ENCODE results near the gene PCNX3.

The PCNX3 gene

DNA sequence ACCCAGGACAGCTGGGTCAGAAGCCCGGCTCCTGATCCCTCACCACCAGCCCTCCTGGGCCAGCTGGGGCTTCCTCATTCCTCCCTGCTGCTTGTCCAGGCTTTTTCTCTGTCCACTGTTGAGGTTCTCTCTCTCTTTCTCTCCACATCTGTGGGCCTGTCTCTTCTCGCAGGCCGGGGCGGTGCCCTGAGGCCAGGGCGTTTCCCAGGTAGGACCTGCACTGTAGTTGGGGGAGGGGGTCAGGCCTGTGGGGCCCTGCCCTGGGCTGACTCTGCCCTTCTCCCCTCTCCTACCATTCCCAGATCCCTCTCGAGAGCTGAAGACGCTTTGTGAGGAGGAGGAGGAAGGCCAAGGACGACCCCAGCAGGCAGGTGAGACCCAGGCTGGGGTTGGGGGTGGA is 34.8 kb upstream of the PCNX3 start:
- no peak for DNase-seq

DNA sequence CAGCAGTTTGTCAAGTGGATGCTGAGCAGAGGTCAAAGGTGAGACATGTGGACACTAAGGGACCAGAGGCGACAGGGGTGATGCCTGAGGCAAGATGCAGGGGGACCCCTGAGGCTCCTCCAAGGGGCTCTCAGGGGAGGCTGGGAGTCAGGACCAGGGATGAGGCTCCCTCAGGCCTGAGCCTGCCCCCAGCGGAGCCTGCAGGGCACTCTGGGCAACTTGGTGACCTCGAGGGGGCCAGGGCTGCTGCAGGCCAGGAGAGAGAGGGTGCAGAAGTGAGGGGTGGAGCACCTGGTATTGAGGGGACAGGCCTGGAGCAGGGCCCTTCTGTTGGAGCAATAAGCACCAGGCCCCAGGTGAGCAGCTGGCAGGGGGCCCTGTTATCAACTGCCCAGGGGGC is 33.6 kb upstream of the PCNX3 start:
- DNase-seq, result no peak

DNA sequence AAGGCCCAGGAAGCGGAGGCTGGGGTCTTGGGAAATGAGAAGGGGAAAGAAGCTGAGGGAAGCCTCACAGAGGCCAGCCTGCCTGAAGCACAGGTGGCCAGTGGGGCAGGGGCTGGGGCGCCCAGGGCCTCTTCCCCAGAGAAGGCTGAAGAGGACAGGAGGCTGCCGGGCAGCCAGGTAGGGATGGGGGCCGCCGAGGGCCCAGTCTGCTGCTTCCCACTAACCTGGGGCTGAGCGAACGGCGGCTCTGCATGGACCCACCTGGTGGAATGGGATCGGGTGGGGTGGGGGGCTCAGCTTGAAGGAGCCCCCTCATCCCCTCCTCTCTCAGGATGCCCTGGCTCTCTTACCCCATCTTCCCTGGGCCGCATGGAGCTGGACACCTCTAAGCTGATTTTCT is 32.0 kb upstream of the PCNX3 start:
- no peak for DNase-seq

- DNase-seq, result no peak
Observed at GRCh38 chr11:65584106-65584505, 31.5 kb upstream of the PCNX3 start.

DNA sequence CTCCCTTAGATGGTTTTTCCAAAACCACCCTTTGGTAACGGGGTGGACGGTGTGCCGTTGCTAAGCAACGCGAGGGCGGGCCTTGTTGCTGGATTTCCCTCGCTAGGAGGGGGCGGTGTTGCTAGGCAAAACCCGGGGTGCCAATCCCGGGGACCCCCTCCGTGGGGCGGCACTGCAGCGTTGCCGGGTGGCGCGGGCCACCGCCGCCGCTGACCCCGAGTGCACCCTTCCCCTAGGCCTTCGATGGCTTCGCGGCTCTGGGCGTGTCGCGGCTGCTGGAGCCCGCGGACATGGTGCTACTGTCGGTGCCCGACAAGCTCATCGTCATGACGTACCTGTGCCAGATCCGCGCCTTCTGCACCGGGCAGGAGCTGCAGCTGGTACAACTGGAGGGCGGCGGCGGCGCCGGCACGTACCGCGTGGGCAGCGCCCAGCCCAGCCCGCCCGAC is 30.8 kb upstream of the PCNX3 start:
- no peak for DNase-seq

DNA sequence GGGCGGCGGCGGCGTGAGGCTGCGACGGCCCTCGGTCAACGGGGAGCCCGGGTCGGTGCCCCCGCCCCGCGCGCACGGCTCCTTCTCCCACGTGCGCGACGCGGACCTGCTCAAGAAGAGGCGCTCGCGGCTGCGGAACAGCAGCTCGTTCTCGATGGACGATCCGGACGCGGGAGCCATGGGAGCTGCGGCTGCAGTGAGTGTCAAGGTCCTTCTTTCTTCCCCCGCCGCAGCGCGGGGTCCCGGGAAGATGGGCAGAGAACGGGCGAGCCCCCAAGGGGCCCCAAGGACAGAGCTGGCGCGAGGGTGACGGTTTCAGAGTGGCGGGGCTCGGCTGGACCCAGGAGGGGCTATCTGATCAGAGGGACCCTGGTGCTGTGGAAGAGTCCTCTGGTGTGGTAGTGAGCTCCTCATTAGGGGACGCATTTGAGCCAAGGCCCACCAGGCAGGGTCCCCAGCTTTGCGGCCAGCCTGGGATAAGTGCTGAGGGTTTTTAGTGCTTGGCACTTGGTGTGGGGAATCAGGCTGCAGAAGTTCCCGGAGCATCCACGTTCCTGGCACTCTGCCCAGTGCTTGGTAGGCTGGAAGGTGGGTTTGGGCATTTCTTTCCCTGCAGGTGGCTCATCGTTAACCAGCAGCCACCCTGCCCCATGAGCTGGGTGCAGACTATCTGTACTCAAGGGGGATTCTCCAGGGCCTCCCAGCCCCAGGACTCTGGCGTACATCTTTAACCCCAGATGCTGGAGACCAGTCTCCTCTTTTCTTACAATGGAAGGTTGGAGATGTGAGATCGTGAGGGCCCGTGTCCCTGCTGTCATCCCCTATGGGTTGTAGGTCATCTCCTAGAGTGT is 30.0 kb upstream of the PCNX3 start:
- DNase-seq, result no peak

DNA sequence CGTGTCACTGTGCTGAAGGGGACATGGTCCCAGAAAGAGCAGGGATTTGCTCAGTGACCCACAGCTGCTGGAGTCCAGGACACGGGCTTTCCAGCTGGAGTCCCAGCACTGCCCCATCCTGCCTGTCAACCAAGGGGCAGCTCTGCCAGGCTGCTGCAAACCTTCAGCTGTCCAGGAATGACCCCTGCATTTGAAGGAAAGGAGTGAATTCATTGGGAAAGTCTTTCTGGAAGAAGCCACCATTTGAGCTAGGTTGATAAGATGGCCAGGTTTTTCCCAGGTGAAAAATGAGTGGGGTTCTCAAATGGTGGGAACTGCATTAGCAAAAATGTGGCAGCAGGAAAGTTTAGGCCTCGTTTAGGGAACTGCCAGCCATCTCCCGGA is 29.3 kb upstream of the PCNX3 start:
- DNase-seq, result no peak

DNA sequence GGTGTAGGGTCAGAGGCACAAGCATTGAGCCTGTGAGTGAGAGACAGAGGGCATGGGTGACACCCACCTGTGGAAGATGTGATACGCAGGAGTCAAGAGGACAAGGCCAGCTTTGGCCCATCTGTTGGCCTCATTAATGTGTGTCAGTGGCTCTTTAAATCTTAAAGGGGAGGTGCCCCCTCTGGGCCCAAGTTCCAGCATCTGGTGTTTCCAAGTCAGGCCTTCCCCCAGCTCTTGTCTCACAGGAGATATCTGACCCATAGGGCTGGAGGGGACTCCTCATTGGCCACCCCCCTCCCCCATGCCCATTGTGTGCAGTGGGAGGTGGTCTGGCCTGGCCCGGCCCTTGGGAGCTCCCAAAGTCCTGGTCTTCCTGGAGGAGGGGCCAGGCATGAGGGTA is 28.9 kb upstream of the PCNX3 start:
- DNase-seq, result no peak

GRCh38 chr11:65588199-65589054 is 27.1 kb upstream of the PCNX3 start:
- no peak for DNase-seq

DNA sequence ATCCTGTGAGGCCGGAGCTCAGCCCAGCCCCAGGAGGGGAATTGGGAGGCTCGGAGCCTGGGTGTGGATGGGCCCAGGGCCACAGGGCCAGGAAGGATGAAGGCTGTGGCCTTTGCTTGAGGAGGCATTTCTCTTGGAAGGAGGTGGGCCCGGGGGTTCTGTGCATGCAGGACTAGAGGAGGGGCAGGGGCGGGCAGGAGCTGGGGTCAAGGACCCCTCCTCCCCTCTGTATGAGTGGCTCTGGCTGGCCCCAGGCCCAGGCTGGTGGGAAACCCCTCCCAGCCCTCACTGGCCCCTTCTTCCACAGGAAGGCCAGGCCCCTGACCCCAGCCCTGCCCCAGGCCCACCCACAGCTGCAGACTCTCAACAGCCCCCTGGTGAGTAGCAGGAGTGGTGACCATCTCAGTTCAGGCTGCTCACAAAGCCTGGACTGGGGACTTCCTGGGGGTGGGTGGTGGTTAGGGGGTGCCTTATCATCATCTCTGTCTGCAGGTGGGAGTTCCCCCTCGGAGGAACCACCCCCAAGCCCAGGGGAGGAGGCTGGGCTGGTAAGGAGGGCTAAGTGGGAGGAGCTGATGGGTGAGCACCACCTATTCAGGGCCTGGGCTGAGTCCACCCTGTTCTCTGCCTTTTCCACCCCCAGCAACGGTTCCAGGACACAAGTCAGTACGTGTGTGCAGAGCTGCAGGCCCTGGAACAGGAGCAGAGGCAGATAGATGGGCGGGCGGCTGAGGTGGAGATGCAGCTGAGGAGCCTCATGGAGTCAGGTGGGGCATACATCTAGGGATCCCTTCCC is 25.9 kb upstream of the PCNX3 start:
- DNase-seq, result no peak

GRCh38 chr11:65590240-65590738 is 25.3 kb upstream of the PCNX3 start:
- no peak for DNase-seq

DNA sequence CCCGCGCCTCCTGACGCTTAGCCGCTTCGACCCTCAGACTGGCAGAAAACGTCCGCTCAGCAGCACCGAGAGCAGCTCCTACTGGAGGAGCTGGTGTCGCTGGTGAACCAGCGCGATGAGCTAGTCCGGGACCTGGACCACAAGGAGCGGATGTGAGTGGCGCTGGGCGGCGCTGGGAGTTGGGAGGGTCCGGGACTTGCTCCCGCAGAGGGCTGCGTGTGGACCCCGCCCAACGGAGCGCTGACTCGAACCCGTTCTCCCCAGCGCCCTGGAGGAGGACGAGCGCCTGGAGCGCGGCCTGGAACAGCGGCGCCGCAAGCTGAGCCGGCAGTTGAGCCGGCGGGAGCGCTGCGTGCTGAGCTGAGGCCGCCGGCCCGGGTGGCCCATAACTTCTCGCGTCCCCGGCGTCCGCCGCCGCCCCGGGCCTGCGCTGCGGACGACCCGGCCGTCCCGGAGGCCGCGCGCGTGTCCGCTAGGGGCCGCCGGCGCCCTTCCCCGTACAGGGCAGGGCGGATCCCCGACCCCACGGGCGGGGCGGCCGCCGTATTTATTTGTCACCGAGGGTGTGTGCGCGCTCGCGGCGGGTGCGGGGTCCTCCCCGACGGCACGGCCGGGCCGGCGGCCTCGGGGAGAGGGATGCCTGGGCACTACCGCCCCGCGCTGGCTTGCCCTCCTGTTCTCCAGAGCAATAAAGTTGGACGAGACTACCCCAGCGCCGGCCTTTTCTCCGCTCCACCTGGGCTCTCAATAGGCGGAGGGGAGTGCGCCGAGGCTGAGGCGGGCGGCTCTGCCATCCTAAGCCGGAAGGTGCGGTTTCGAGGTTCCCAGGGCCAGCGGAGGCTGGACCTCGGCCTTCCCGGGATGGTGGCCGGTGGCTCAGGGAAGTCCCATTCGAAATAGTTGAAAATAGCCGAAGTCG is 23.4 kb upstream of the PCNX3 start:
- DNase-seq, result no peak

GRCh38 chr11:65592858-65593517 is 22.6 kb upstream of the PCNX3 start:
- DNase-seq, result no peak

GRCh38 chr11:65593518-65594414 is 21.8 kb upstream of the PCNX3 start:
- DNase-seq, result no peak

DNA sequence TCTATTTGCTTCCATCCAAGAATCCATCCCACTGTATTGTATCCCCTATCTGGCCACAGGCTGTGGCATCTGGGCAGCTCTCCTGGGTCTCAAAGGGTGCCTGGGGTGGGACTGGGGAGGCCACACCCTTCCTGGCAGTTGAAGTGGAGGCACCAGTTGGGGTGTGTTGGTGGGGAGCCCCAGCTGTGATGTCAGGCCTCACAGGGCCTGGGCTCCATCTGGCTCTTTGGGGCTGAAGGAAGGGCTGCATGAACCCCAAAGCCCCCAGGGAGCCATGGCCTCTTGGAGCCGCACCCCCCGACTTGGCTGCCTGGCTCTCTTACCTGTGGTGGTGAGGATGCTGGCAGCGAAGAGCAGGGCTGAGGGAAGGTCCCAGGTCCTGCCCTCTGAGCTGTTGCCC is 20.4 kb upstream of the PCNX3 start:
- DNase-seq, result no peak

- DNase-seq, result no peak
Observed at GRCh38 chr11:65595543-65596281, 19.9 kb upstream of the PCNX3 start, which contains the start of gene KCNK7. Gene KCNK7, minus strand, starts transcription at chr11:65595800. Its CDS starts 28 bp downstream, at chr11:65595772.

DNA sequence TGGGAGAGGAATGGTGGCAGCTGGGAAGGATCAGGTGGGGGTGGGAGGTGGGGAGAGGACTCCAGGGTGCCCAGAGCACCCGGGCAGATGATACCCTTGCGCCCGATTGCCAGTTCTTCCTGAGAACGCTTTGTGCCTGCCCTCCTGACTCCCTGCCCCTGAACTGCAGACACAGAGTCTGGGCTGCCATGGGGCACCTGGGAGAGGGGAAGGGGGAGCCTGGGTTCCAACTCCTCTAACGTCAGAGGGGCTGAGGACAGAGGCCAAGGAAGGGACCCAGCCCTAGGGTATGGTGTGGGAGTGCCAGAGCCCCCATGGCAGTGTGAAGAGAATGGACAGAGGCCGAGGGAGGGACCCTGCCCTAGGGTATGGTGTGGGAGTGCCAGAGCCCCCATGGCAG is 19.1 kb upstream of the PCNX3 start:
- no peak for DNase-seq

- no peak for DNase-seq
Observed at GRCh38 chr11:65598258-65598699, 17.3 kb upstream of the PCNX3 start.
